Mucosa of rectum (tissue), 2 donors: ENCODE results near the gene IER2.

ENCODE experiments used
- H3K27ac ChIP-seq, 2 donors: one replicate each; pipeline ENCODE4 v1.7.0; 2013; ENCODE audit warnings: inconsistent platforms in 2 of 2, low read depth in 2 of 2, low read length in 2 of 2
- H3K27me3 ChIP-seq, 2 donors: one replicate each; pipeline ENCODE4 v1.7.0; 2013; ENCODE audit warnings: low read length in 2 of 2; ENCODE audit not compliant: control insufficient read depth in 2 of 2, insufficient read depth in 2 of 2
- H3K36me3 ChIP-seq, 2 donors: one replicate each; pipeline ENCODE4 v1.7.0; 2013; ENCODE audit warnings: low read length in 2 of 2; ENCODE audit not compliant: control insufficient read depth in 2 of 2, insufficient read depth in 2 of 2
- H3K4me1 ChIP-seq, 2 donors: one replicate each; pipeline ENCODE4 v1.7.0; 2013; ENCODE audit warnings: low read length in 2 of 2, mild to moderate bottlenecking in 1 of 2; ENCODE audit not compliant: control insufficient read depth in 2 of 2, insufficient read depth in 2 of 2
- H3K4me3 ChIP-seq, 2 donors: one replicate each; pipeline ENCODE4 v1.7.0; 2013; ENCODE audit warnings: low read length in 2 of 2
- H3K9ac ChIP-seq, 2 donors: one replicate each; pipeline ENCODE4 v1.7.0; 2013; ENCODE audit warnings: low read length in 2 of 2, low read depth in 1 of 2, mild to moderate bottlenecking in 1 of 2
- H3K9me3 ChIP-seq, 2 donors: one replicate each; pipeline ENCODE4 v1.7.0; 2013; ENCODE audit warnings: low read length in 2 of 2; ENCODE audit not compliant: control insufficient read depth in 2 of 2
- donor health status: healthy.
- donor health status: Normal muscosa, but diverticular disease.

IER2 gene

DNA sequence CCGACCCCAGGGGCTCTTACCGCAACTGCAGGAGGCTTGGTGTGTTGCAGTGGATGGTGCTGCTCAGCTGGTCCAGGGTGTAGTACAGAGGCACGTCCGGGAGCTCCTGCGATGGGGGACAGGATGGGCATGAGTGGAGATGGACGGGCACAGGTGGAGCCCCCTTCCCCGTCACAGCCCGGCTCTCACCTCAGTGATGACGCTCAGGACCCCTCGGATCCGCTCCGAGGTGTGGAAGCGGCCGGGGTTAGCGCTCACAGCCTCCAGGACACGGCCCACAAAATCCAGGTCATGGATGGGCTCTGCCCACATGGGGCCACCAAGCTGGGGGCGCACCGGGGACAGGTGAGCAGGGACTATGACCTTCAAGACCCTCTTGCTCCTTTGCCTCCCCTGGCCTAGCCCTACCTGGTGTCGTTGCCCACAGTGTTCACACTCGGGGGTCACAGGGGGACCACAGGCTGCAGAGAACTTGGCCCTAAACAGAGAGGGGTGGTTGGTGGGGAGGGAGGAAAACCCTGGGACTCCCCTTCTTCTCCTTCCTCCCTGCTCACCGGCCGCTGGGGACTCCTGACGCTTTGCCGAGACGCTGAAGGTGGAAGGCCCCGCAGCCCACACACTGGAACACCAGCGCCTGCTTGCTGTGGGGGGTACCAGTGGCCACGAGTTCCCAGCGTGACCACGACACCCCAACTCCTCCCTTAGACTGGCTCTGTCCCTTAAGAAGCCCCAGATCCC, 40.7 kb upstream of the IER2 start:
- Histone ChIP-seq H3K4me3 (no peak overlapping the region), H3K4me1 (no peaks in the 10 kb centered on the region), H3K9me3 (no peaks in the 10 kb centered on the region), H3K27me3 (no peaks in the 10 kb centered on the region), H3K36me3 (peaks cover 14 to 22% of the 10 kb centered on the region in 2 donors), H3K27ac (no peak overlapping the region), H3K9ac (no peak overlapping the region)

DNA sequence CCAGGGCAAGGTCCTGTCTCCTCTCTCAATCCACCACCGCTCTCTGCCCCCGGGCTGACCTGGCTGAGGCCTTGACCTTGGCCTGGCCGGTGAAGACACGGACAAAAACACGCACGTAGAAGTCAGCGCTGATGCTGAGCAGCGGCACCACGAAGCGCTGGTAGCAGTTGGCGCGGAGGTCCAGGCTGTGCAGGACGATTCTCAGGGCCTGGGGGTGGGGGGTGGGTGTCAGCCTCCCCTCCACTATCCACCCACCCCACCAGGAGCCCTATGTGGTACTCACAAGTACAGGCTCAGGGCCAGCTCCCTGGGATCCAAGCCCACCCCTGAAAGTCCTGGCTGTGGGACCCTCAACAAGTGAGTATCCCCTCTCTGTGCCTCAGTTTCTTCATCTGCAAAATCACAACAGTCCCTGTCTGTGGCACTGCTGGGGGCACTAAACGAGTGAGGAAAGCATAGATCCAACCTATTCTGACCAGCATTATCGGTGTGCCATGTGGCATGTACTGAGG, 40.1 kb upstream of the IER2 start:
- peaks cover 14 to 22% of the 10 kb centered on the region in 2 donors for H3K36me3 ChIP-seq
- H3K9ac ChIP-seq, result no peak overlapping the region
- no peak overlapping the region for H3K27ac ChIP-seq
- no peak overlapping the region for H3K4me3 ChIP-seq
- no peaks in the 10 kb centered on the region for H3K4me1 ChIP-seq
- H3K9me3 ChIP-seq, result no peaks in the 10 kb centered on the region
- no peaks in the 10 kb centered on the region for H3K27me3 ChIP-seq

DNA sequence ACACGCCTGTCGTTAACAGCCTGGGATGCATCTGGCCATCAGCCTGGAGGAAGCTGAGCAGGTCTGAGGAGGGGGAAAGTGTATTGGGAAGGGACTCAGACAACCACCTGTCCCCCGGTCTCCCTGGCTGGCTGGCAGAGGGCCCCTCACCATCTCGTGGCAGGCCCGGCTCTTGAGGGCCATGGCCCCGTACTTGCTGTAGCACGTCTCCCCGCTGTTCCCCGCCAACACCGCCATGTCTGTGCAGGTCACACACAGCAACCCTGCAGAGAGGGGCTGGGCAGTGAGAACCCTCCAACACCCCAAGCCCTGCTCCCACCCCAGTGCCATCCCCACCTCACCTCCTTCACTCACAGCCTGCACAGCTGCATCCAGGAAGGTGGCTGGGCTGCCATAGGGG, 37.7 kb upstream of the IER2 start:
- H3K9ac ChIP-seq, result peak overlapping the region in 1 of 2 donors; percentile 32
- peaks cover 7 to 10% of the 10 kb centered on the region in 2 donors for H3K4me1 ChIP-seq
- no peak overlapping the region for H3K27ac ChIP-seq
- no peak overlapping the region for H3K4me3 ChIP-seq
- no peaks in the 10 kb centered on the region for H3K27me3 ChIP-seq
- peaks cover 12 to 20% of the 10 kb centered on the region in 2 donors for H3K36me3 ChIP-seq
- H3K9me3 ChIP-seq, result no peaks in the 10 kb centered on the region

DNA sequence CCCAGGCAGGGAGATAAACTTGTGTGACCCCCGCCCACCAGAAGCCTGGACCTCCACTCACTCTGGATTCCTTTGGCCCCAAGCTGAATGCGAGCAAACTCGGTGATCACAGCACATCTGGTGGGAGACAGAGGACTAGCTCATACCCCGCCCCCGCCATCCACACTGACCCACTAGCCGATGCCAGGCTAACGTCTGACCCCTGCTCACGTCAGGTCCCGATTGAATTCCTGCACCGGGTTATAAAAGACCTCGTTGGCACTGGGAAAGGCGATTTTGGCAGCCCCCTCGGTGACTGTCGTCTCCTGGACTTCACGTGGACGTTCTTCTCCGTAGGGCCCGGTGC, 34.3 kb upstream of the IER2 start:
- peaks cover 19 to 21% of the 10 kb centered on the region in 2 donors for H3K4me1 ChIP-seq
- H3K27ac ChIP-seq, result no peak overlapping the region

DNA sequence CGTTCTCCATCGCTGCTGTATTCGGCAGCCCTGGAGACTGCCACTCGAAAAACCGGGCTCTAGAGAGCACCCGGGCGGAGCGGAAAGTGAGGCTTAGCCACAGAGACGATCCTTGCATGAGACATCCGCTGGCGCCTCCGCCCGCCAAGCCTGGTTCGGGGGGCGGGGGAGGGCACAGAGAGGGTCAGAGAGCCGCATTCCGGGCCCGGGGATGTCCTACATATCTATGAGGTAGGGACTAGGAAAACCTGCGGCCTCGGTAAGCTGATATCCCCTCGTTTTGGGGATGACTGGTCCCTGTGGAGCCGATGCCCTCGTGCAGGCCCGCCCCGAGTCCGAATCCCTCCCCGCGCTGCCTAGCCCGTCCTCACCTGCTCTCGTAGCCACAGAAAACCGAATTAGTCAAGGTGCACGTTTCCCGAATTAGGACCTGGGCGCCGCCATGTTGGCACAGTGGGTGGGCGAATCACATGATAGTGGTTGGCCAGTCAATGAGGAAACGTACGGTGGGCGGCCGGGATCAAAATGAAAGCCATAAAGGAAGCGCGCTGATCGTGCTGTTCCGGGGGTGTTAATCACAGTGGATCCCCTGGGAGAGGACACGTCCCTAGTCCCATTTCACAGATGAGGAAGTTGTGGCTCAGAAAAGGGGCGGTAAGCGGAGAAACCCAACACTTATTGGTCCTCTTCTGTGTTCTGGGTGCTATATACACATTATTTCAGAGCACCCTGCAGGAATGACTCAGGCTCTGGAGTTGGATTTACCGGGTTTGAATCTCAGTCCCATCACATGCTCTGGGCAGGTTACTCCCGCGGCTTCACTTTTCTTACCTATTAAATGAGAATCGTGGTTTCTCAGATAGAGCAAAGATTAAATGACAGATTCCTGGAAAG, 33.7 kb upstream of the IER2 start, which contains the start of gene TRMT1:
TRMT1 (minus strand) TSS at position 459 of the 894 bp plus-strand sequence; CDS start at position 118, 341 bp downstream.
- Histone ChIP-seq H3K9me3 (no peaks in the 10 kb centered on the region), H3K36me3 (peaks cover 5 to 6% of the 10 kb centered on the region in 2 donors), H3K9ac (peak within 1 kb of the TSS; percentile 76 to 81), H3K27ac (peak within 1 kb of the TSS; percentile 54 to 74), H3K27me3 (no peaks in the 10 kb centered on the region), H3K4me3 (peak within 1 kb of the TSS; percentile 97 to 99), H3K4me1 (peaks cover 19 to 21% of the 10 kb centered on the region in 2 donors)

More for the DNA sequence above, 34.3 kb upstream of the IER2 start:
- Histone ChIP-seq H3K27me3 (no peaks in the 10 kb centered on the region), H3K9ac (peak overlapping the region; percentile 68 to 76), H3K4me3 (peak overlapping the region; percentile 97 to 99), H3K36me3 (peaks cover 5 to 6% of the 10 kb centered on the region in 2 donors), H3K9me3 (no peaks in the 10 kb centered on the region)

DNA sequence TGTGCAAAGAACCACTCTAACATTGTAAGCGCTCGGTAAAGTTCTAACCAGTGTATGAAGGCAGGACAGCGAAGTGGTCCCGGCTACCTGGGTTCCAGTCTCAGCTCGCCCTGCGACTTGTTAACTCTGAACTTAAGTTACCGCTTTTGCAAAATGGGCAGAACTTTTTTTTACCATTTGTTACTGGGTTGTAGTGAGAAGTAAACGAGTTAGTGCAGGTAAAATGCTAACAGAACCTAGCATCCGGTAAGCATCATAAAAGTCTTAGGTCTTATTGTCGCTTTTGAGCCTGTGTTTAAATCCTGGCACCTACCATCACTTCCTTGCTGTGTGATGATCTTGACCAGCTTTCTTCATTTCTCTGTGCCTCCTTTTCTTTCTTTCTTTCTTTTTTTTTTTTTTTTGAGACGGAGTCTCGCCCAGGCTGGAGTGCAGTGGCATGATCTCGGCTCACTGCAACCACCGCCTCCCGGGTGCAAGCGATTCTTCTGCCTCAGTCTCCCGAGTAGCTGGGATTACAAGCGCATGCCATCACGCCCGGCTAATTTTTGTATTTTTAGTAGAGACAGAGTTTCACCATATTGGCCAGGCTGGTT, 32.9 kb upstream of the IER2 start:
- Histone ChIP-seq H3K9me3 (no peaks in the 10 kb centered on the region), H3K4me3 (peak overlapping the region; percentile 97 to 99), H3K27me3 (no peaks in the 10 kb centered on the region), H3K36me3 (peaks cover 5 to 13% of the 10 kb centered on the region in 2 donors), H3K9ac (peak overlapping the region; percentile 76 to 81), H3K4me1 (peaks cover 19 to 21% of the 10 kb centered on the region in 2 donors), H3K27ac (peak overlapping the region; percentile 54 to 74)

DNA sequence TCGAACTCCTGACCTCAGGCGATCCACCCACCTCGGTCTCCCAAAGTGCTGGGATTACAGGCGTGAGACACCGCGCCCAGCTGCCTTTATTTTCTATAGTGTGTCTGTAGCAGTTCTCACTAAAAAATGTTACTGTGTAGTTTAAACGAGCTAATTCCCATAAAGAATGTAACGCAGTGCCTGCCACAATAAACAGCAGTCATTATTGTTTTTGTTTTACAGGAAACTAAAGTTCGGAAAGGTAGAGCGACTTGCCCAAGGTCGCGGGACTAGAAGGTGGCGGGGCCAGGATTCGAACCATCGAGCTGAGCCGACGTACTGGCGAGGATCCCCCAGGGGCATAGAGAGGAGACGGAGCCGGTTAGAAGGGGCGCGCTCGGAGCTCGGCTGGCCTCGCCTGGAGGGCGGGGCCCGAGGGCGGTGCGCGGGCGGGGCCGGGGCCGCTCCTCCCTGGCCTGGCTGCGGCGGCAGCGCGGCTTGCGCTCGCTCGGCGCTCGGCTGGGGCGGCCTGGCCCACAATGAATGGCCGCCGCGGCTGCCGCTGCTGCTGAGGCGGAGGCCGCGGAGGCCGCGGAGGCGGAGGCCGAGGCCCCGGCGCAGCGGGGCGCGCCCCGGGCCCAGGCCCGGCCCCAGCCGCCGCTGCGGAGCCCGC, 32.3 kb upstream of the IER2 start, which contains the start of gene NACC1:
NACC1 (plus strand) TSS at position 493 of the 652 bp plus-strand sequence. CDS start 16,944 bp downstream, outside the sequence.
- H3K4me3 ChIP-seq, result peak within 1 kb of the TSS; percentile 97 to 99
- H3K27ac ChIP-seq, result peak within 1 kb of the TSS; percentile 62 to 74
- H3K27me3 ChIP-seq, result no peaks in the 10 kb centered on the region
- peaks cover 19 to 21% of the 10 kb centered on the region in 2 donors for H3K4me1 ChIP-seq
- peaks cover 0 to 7% of the 10 kb centered on the region in 2 donors for H3K36me3 ChIP-seq
- no peaks in the 10 kb centered on the region for H3K9me3 ChIP-seq
- peak within 1 kb of the TSS; percentile 79 to 81 for H3K9ac ChIP-seq

DNA sequence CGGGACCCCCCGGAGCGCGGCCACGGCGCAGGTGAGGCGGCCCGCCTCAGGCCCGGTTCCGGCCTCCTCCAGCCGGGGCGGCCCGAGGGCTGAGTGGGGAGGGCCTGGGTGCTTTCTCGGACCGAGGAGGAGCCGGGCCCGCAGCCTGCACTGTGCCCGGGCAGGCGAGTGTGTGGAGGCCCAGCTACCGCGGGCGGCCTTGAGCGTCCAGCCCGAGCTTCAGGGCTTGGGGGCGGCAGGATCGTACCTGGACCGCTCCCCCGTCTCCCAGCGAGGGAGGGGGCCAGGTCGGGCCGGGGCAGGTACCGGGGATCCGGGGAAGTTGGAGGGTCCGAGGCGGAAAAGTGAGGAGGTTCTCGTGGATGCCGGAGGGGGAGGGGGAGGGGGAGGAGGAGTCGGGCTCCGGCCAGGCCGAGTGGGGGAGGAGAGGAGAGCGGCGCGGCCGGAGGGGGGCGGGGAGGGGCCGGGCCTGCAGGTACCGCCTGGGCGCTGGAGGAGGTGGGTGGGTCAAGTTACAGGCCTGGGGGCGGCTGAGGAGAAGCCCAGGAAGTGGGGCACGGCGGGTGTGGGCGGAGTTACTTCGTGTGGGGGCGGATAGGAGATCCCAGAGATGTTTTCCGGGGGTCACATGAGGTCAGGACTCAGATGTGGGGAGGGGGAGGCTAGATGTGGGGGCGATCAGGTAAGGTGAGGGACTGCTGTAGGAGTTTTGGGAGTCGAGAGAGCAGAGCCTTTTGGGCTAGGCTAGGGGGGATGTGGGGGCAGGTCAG, 31.6 kb upstream of the IER2 start:
- H3K27ac ChIP-seq, result peak overlapping the region; percentile 61 to 62

DNA sequence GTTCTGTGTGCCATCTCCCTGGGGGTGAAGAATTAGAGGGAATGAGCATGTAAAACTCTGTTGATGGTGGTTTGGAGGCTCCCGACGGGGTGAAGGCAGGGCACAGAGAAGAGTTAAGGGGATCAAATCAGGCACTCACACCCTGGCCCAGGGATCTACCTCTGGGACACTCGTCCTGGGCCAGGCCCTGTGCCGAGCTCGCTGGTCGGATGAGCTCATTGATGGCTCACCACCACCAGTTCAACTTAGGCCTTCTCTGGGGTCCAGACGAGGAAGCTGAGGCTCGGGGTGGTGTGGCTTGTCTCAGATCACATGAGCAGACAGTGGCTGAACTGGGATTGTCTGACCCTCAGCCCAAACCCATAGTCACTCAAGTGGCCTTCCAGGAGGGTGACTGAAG, 30.6 kb upstream of the IER2 start:
- Histone ChIP-seq H3K9me3 (no peaks in the 10 kb centered on the region), H3K9ac (no peak overlapping the region), H3K27ac (no peak overlapping the region), H3K4me1 (peaks cover 19 to 21% of the 10 kb centered on the region in 2 donors), H3K4me3 (peak overlapping the region; percentile 64 to 75), H3K36me3 (peaks cover 0 to 7% of the 10 kb centered on the region in 2 donors), H3K27me3 (no peaks in the 10 kb centered on the region)

More for the DNA sequence above, 31.6 kb upstream of the IER2 start:
- H3K4me1 ChIP-seq, result peaks cover 19 to 21% of the 10 kb centered on the region in 2 donors
- no peaks in the 10 kb centered on the region for H3K9me3 ChIP-seq
- no peaks in the 10 kb centered on the region for H3K27me3 ChIP-seq
- H3K4me3 ChIP-seq, result peak overlapping the region; percentile 70 to 75
- peak overlapping the region in 1 of 2 donors; percentile 79 for H3K9ac ChIP-seq
- H3K36me3 ChIP-seq, result peaks cover 0 to 7% of the 10 kb centered on the region in 2 donors
